GM18868 (cell line): ENCODE measurements around the gene LAMB4.

ENCODE experiments used
- ATAC-seq: cut with Tn5 transposase; IDR thresholded peaks from one replicate; pipeline ENCODE4 v1.9.1; 2021; ENCODE audit warnings: mild to moderate bottlenecking, moderate library complexity; ENCODE audit not compliant: unreplicated experiment

LAMB4 gene

DNA sequence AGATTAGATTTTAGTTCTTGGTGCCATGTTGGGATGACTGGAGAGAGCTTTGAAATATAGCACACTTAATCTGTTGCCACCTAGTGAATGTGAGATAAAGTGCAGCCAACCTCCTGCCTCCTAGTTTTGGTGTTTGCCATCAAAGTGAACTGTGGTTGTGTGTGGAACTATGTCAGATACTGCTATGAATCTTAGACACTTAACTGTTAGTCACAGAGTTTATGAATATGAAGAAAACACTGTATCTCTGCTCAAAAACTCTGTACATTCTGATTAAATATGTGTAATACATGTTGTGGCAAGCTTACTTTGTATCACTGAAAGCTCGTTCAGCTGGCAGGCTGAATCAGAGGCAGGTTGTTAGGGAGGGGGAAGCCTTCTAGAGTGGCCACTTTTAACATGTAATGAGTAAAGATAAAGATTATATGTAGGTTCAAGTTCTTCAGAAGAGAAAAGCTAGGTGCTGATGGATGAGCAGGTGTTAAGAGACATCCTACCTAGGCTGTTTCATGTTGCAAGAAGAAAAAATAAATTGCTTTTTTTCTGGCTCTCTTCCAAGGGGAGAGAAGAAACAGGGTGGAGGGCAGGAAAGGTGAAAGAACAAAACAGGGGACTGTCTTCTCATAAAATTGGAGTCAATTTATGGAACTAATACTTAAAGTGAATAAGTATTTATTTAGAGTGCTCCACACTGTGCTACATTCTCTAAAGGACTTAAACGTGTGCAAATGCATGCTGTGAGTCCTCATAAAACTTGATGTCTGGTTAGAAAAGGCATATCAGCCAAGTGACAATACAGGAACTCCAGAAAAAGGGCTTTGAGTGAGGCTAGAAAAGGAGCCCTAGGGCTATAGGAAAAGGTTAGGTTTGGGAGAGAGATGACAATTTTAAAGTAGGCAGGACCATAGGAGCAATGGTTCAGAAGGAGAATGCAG is 113.1 kb downstream of the LAMB4 start:
- ATAC-seq: no peak

GRCh38 chr7:108015740-108016139 is 114.4 kb downstream of the LAMB4 start:
- no peak for ATAC-seq

- no peak for ATAC-seq
Observed at GRCh38 chr7:108014747-108015682, 115.1 kb downstream of the LAMB4 start.

DNA sequence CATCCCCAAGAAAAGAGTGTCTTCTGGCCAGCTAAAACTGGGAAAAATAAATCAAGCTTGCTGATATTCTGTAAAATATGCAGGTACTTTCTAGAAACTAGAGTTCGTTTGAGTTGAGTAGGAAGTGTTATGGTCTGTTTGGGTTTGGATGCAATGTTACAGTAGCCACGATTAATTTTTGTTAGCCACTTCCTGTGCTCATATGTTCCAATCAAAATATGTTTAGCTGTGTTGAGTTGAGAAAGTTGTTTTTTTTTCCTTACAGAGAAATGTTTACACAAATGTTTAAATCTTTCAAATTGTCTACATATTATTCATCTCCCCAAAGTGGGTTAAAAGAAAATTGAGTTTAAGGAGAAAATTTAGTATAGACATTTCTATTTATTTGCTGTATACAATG is 115.9 kb downstream of the LAMB4 start:
- no peak for ATAC-seq

DNA sequence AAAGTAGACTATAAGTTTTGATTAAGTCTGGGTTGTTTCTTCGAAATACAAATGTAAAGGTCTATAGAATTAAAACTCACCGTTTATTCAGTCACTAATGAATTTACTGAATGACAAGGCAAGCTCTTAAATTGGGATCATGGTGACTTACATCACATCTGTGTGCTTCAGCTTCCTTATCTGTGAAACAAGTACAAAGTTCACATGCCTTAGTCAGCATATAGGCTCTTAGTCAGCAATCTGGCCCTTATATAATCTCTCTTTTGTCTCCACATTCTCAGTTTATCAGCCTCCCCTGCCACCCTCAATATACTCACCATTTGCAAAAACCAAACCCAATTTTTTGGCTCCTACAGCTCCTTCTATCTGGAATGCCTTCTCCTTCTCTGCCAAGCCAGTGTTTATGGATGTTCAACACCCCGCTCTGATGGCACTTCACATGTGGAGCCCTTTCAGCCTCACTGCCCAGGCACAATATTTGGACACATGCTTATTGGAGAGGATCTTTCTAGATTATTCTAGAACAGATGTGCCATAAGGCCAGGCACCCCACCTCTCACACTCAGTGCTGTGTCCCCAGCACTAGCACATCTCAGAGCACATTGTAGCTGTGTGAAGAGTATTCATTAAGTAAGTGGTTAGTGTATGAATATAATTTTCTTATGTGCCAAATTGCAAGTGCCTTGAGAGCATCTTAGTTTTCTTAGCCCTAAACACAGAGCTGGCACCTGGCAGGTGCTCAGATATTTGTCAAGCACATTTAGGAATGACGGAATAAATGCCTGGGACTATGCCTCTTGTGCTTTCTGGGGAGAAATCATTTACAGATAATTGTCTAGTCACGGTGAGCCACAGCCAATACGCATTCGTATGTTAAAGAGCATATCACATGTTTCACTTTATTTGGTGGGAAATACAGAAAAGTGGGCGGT is 117.4 kb downstream of the LAMB4 start:
- no peak for ATAC-seq

DNA sequence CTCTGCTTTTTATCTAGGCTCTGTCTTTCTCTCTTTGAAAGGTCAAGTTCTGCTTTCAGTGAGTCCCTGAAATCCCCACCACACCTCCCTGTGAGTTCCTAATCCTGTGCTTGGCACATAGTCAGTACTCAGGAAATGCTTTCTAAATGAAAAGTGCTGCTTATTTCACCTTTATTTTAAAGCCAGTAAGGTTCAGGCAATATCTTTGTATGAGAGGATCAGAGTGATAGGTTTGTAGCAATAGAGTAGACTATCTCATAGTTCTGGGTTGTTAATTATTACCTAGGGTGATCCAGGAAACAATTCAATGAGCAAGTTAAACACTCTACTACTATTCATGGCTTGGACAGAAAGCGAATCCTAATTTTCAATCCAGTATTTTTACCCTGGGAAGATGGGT is 119.8 kb downstream of the LAMB4 start:
- ATAC-seq: no peak

- no peak for ATAC-seq
Observed at GRCh38 chr7:108009873-108010272, 120.3 kb downstream of the LAMB4 start.

DNA sequence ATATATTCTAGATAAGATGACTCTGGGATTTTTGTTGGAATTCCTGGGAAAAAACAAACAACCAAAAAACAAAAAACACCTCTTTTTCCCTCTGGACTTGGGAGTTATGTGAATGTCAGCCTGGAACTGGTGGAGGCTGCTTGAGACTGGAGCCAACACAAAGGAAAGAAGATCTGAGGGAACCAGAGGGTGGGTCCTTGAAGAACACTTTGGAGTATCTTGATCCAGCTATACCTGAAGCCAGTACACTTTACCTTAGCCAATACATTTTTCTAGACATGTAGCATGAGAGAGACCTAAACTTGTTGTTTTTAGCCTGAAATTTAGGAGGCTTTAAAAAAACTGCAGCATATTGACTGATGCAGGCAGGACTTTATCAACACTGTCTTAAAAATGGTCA is 121.3 kb downstream of the LAMB4 start:
- no peak for ATAC-seq

- ATAC-seq: no peak
Observed at GRCh38 chr7:108008240-108008639, 121.9 kb downstream of the LAMB4 start.

DNA sequence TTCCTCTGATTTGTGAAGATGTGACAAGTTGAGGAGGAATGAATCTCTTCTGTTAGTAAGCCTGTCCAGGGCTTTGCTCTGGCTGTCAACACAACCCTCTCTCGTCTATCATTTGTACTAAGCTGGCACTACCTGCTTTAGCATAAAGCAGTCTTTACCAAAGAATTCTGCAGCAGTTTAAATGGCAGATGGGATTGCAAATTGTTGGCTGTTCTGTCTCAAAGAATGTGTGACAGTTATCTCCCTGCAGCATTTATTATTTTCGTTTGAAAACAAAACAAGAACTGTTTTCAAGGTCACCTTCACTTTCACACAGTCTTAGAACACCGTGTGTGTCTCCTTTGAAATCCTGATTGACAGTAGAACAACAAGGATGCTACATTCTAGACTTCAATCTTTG is 122.4 kb downstream of the LAMB4 start:
- ATAC-seq: no peak

GRCh38 chr7:108007261-108007660 is 122.9 kb downstream of the LAMB4 start:
- no peak for ATAC-seq

DNA sequence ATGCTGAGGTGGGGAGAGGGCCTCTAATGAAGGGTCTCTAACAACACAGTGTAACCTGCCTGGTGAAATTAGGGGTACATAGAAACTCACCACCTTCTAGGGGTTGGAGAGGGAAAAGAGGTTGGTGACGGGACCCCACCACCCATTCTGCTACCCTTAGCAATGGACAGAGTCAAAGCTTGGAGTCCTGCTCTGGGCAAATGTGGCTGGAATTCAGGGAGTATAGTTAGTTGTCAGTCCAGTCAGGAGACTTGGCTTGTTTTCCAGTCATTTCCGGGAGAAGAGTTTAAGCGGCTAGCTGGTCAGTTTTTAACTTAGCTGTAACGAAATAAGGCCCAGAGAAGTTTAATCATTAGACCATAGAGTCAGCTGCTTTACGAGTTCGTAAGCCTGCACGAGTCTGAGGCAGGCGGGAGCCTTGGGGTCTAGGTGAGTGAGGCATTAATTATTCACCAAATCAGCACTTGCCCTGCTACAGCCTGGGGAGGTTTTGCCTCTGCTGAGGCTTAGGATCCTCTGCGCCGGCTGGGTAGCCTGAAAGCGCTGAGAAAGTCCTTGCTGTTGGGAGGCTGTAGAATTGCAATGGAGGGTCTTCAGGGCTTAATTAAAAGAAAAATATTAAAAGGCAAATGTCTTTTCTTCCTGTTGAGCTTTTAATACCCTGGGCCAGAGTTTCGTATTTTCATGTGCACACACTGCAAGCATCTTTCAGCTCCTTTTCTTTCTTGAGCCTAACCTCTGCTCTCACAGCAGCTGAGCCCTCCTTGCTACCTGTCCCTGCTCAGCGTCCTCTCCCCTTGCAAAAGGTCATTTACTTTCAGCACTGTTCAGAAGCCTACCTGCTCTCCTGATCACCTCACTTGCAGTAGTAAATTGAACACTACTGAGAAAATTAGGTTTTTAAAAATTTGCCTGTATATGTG is 125.7 kb downstream of the LAMB4 start:
- no peak for ATAC-seq

GRCh38 chr7:108003599-108003935 is 126.6 kb downstream of the LAMB4 start:
- no peak for ATAC-seq

DNA sequence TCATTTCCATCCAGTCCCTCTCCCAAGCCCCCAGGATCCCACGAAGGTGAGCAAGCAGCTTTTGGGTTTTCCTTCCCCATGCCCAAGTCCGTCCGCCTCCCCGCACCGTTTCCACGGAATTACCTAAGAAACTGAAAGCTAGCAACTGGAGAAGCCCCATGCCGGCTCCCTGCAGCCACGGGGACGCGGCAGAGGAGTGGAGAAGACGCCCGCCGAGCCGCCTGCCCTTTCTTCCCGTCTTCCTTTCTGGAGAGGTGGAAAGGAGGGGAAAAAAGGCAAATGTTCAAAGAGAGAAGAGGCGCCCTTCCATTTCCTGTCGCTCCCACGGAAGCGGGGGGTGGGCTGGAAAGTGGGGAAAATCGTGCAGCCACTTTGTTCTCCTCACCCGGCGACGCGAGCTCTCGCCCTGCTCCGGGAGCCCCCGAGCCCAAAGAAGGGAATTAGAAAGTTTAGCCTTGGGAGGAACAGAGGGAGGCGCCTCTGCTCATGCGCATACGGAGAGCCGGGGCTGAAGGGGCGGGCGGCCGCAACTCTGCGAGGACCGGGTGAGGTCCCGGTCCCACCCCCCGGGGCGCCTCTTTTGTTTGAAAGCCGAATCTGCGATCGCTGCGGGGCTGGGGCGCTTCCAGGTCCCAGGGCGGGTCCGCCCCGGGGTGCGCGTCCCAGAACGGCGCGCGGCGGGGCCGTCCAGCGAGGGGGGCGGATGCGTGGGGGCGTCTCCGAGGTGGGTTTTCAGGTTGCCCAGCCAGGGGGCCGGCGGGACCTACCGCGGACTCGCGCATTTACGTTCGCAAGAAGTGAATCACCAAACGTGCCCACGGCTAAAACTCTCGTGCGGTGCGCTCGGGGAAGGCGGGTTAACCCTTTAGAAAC is 127.2 kb downstream of the LAMB4 start, which contains the start of gene LAMB1:
TSS of gene LAMB1 (minus strand) at position 436 of the 873 bp plus-strand sequence. CDS start at position 160, 276 bp downstream.
- ATAC-seq: no peak

DNA sequence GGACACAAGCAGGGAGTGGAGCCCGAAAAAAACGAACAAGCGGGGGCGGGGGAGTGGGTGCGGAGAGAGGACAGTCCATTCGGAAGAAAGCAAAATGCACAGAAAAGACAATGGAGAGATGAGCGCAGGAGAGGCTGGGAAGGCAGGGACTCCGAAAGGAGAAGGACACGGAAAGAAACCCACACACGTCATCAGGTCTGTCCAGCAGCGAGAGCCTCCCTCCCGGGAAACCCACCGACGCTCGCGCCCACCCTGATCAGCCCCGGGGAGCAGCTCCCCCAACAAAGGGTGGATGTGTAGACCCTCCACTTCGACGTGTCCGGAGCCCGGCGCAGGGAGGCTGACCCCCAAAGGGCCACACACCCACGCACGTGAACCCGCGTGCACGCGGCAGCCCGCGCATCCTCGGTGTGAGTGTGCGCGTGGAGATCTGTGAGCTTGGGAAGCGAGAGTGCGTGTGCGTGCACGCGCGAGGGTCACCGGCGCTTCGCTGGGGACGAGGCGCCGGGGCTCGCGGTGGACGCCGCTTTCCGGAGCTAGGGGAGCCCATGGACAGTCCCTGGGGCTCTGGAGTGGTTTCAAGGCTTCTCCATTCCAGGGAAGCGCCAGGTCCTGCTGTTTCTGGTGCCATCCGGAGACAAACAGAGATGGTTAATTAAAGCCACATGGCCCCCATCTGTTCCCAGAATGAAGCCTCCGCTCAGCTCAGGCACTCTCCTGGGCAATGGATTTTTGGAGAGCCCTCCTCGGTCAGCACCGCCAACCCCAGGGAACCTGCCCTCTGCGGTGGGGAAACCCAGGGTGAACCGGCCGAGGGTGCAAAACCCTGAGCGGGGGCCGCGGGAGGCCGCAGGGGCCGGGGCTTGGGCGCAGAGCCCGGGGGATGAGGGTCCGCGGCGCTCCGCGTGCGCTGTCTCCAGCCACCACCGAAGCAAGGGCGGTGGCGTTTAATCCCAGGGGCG is 128.1 kb downstream of the LAMB4 start:
- ATAC-seq: no peak

DNA sequence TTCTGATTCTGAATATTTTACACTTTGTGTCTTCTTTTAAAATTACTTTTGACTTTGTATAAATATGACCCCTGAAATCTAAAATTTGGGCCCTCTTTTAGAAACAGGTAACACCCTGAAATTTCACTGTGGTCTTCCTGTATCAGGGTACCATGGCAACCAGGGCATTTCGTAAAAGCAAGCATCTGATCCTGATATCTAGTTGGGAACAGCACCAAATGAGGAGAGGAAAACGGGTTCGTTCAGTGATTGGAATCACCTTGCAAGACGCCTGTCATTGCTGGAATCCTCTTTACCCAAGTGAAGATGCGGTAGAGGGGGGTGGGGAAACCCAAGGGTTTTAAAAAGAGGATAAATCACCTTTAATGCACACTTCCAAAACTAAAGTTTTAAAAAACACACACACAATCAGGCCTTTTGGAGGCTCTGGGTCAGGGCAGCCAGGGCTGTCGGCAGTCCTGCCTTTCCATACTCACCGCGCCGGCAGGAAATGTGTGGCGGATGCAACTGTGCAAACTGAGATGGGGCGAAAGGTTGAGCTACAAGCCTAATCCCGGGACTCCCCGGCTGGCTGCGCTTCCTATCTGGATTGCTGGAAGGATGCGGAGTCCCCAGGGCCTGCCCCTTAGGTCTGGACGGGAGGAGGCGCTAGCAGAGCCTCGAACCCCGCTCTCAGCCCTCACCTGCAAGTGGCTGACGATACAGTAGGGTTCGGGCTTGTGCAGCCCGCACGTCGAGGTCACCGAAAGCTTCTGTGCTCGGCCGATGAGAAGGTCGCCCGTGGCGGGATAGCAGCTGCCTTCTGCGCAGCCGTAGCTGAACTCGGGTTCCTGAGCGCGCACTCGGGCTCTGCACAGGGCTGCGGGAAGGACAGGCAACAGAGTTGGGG is 129.0 kb downstream of the LAMB4 start:
- no peak for ATAC-seq
